H9 (cell line): ENCODE data around the gene TNPO3. TPM values are rescaled to one million over a fixed set of nuclear protein-coding genes. Genes with fewer than 3 reads are reported as not detected.
A peak's percentile ranks its signal among the peaks of the same experiment; 100 is the strongest.

ENCODE experiments used
- DNase-seq: peaks from one replicate; pipeline ENCODE4 v3.0.0-alpha.2; 2017
- H2AFZ ChIP-seq: one replicate; pipeline ENCODE4 v1.6.1; 2013; ENCODE audit warnings: mild to moderate bottlenecking, low read length, control low read depth, moderate library complexity
- H2AK5ac ChIP-seq: 2 replicates; pipeline ENCODE4 v1.6.1; 2013; ENCODE audit warnings: low read length, control low read depth, mixed read lengths; ENCODE audit not compliant: insufficient read length
- H2BK120ac ChIP-seq: one replicate; pipeline ENCODE4 v1.6.1; 2013; ENCODE audit warnings: low read depth, mild to moderate bottlenecking, low read length, control low read depth, inconsistent platforms; ENCODE audit not compliant: poor library complexity, severe bottlenecking
- H2BK12ac ChIP-seq: 2 replicates; pipeline ENCODE4 v1.6.1; 2013; ENCODE audit warnings: low read length, control low read depth, mixed read lengths, low read depth; ENCODE audit not compliant: insufficient read length
- H2BK15ac ChIP-seq: 2 replicates; pipeline ENCODE4 v1.6.1; 2013; ENCODE audit warnings: low read depth, low read length, control low read depth
- H2BK20ac ChIP-seq: one replicate; pipeline ENCODE4 v1.6.1; 2013; ENCODE audit warnings: low read depth, mild to moderate bottlenecking, low read length, control low read depth, inconsistent platforms; ENCODE audit not compliant: poor library complexity, severe bottlenecking
- H2BK5ac ChIP-seq: 2 replicates; pipeline ENCODE4 v1.6.1; 2013; ENCODE audit warnings: low read length, control low read depth, mixed read lengths; ENCODE audit not compliant: insufficient read length
- H3K14ac ChIP-seq: 2 replicates; pipeline ENCODE4 v1.6.1; 2013; ENCODE audit warnings: low read length, control low read depth; ENCODE audit not compliant: insufficient read depth
- H3K18ac ChIP-seq: 2 replicates; pipeline ENCODE4 v1.6.1; 2013; ENCODE audit warnings: low read depth, mild to moderate bottlenecking, mixed read lengths, low read length, control low read depth; ENCODE audit not compliant: insufficient read length
- H3K23ac ChIP-seq: 2 replicates; pipeline ENCODE4 v1.6.1; 2013; ENCODE audit warnings: low read length, control low read depth, mixed read lengths, low read depth; ENCODE audit not compliant: insufficient read length
- H3K23me2 ChIP-seq: 2 replicates; pipeline ENCODE4 v1.6.1; 2013; ENCODE audit warnings: low read depth, mild to moderate bottlenecking, mixed read lengths, low read length, control low read depth; ENCODE audit not compliant: insufficient read length, poor library complexity, severe bottlenecking
- H3K27ac ChIP-seq: 2 replicates; pipeline ENCODE4 v1.5.1; 2013; ENCODE audit warnings: low read length, control low read depth, mixed read lengths, low read depth; ENCODE audit not compliant: insufficient read length
- H3K27me3 ChIP-seq: 2 replicates; pipeline ENCODE4 v1.6.1; 2013; ENCODE audit warnings: low read length, control low read depth, inconsistent platforms; ENCODE audit not compliant: insufficient read depth
- H3K4ac ChIP-seq: 2 replicates; pipeline ENCODE4 v1.6.1; 2013; ENCODE audit warnings: low read depth, mild to moderate bottlenecking, control low read depth, inconsistent platforms, low read length, moderate library complexity
- H3K4me1 ChIP-seq: 2 replicates; pipeline ENCODE4 v1.6.1; 2013; ENCODE audit warnings: low read length, control low read depth, inconsistent platforms; ENCODE audit not compliant: insufficient read depth
- H3K4me2 ChIP-seq: 2 replicates; pipeline ENCODE4 v1.6.1; 2013; ENCODE audit warnings: low read length, control low read depth, mixed read lengths; ENCODE audit not compliant: insufficient read length, insufficient read depth
- H3K56ac ChIP-seq: 2 replicates; pipeline ENCODE4 v1.6.1; 2013; ENCODE audit warnings: low read depth, mild to moderate bottlenecking, mixed read lengths, low read length, control low read depth; ENCODE audit not compliant: insufficient read length
- H3K79me1 ChIP-seq: 2 replicates; pipeline ENCODE4 v1.6.1; 2013; ENCODE audit warnings: low read depth, mild to moderate bottlenecking, moderate library complexity, low read length, control low read depth, inconsistent platforms; ENCODE audit not compliant: insufficient read depth, poor library complexity, severe bottlenecking
- H3K79me2 ChIP-seq: 2 replicates; pipeline ENCODE4 v1.6.1; 2013; ENCODE audit warnings: low read length, control low read depth, inconsistent platforms; ENCODE audit not compliant: insufficient read depth
- H3K9ac ChIP-seq: 2 replicates; pipeline ENCODE4 v1.6.1; 2013; ENCODE audit warnings: low read length, control low read depth, mixed read lengths; ENCODE audit not compliant: insufficient read length; ENCODE audit errors: extremely low read depth
- H3K9me3 ChIP-seq: one replicate; pipeline ENCODE4 v1.6.1; 2013; ENCODE audit warnings: low read depth, low read length, inconsistent platforms; ENCODE audit not compliant: control insufficient read depth
- H3T11ph ChIP-seq: one replicate; pipeline ENCODE4 v1.6.1; 2013; ENCODE audit warnings: mild to moderate bottlenecking, low read length, control low read depth, inconsistent platforms
- H4K20me1 ChIP-seq: one replicate; pipeline ENCODE4 v1.6.1; 2013; ENCODE audit not compliant: control insufficient read depth, insufficient read length, insufficient read depth
- H4K5ac ChIP-seq: 2 replicates; pipeline ENCODE4 v1.6.1; 2013; ENCODE audit warnings: low read depth, mild to moderate bottlenecking, mixed read lengths, low read length, control low read depth; ENCODE audit not compliant: insufficient read length
- H4K8ac ChIP-seq: replicated peaks from 2 replicates; pipeline ENCODE4 v1.6.1; 2013; ENCODE audit warnings: low read length, control low read depth, mixed read lengths, low read depth; ENCODE audit not compliant: insufficient read length
- H4K91ac ChIP-seq: 2 replicates; pipeline ENCODE4 v1.6.1; 2013; ENCODE audit warnings: low read depth, mild to moderate bottlenecking, moderate library complexity, mixed read lengths, low read length, control low read depth; ENCODE audit not compliant: insufficient read length
- H3K27ac Mint-ChIP-seq, 3 experiments: 2 replicates in 2 of 3; 3 replicates in 1 of 3; pipeline ENCODE4 v1.8.0; 2020 to 2021; ENCODE audit warnings: mixed read lengths in 3 of 3, mild to moderate bottlenecking in 1 of 3, moderate library complexity in 1 of 3
- H3K27me3 Mint-ChIP-seq: 2 replicates; pipeline ENCODE4 v1.8.0; 2021; ENCODE audit warnings: low read depth, mild to moderate bottlenecking, moderate library complexity, mixed read lengths
- H3K36me3 Mint-ChIP-seq, 3 experiments: 2 replicates in 2 of 3; 3 replicates in 1 of 3; pipeline ENCODE4 v1.8.0; 2020 to 2021; ENCODE audit warnings: low read depth in 3 of 3, mixed read lengths in 3 of 3; ENCODE audit not compliant: insufficient read depth in 1 of 3
- H3K4me1 Mint-ChIP-seq, 2 experiments: 2 replicates each; pipeline ENCODE4 v1.8.0; 2020; ENCODE audit warnings: mixed read lengths in 2 of 2
- H3K4me3 Mint-ChIP-seq, 2 experiments: 2 replicates in 1 of 2; 3 replicates in 1 of 2; pipeline ENCODE4 v1.8.0; 2020 to 2021; ENCODE audit warnings: mild to moderate bottlenecking in 2 of 2, mixed read lengths in 2 of 2, moderate library complexity in 1 of 2
- H3K9me3 Mint-ChIP-seq, 2 experiments: 2 replicates in 1 of 2; 3 replicates in 1 of 2; pipeline ENCODE4 v1.8.0; 2020; ENCODE audit warnings: mild to moderate bottlenecking in 2 of 2, mixed read lengths in 2 of 2, moderate library complexity in 1 of 2
- WGBS: extraction: QIAGEN DNeasy Blood & Tissue Kit; methylation state at CpG from one replicate; pipeline ENCODE4 v1.1.7; 2013; ENCODE audit warnings: missing lambda C conversion rate, low lambda C conversion rate, mixed read lengths; ENCODE audit not compliant: insufficient read length; ENCODE audit errors: extremely low coverage; 5-methylcytosine and 5-hydroxymethylcytosine counted together
- total RNA-seq: library from RNA; stranded (reverse); gene quantifications from 2 replicates; pipeline ENCODE4 v1.2.1, GENCODE V29; 2021
- TF ChIP-seq, protein P1 (sequence below): fragments of 200-600 bp; sonication (generic); conservative IDR thresholded peaks from 3 replicates; pipeline ENCODE4 v1.8.0; 2021; ENCODE audit warnings: antibody characterized with exemption, mild to moderate bottlenecking

The TNPO3 gene
- total RNA-seq, 1 experiment from 2014 or later: 90.1 TPM

DNA sequence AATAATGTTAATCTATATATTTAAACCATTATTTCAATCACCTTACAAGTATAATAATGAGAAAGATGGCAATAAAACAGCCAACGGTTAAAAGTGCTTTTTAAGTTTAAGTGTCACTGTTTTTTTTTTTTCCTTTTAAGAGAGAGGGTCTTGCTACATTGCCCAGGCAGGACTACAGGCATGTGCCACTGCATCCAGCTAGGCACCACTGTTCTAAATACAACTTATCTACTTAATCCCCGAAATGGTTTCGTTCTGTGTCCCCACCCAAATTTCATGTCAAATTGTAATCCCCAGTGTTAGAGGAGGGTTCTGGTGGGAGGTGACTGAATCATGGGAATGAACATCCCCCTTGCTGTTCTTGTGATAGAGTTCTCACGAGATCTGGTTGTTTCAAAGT is 49.7 kb downstream of the TNPO3 start:
- Mint-ChIP-seq H3K4me1 (no peaks in the 10 kb centered on the region), H3K27me3 (no peaks in the 10 kb centered on the region), H3K9me3 (no peaks in the 10 kb centered on the region), H3K27ac (peak overlapping the region in 2 of 3 experiments; percentile 14 to 52; a peak in 1 of 7 replicates), H3K36me3 (peaks cover 23 to 59% (median 54%) of the 10 kb centered on the region in 3 experiments; a peak in 6 of 7 replicates), H3K4me3 (no peak overlapping the region)
- Histone ChIP-seq H4K20me1 (no peaks in the 10 kb centered on the region), H2BK5ac (no peak overlapping the region), H3K18ac (no peak overlapping the region), H2AFZ (no peak overlapping the region), H2BK15ac (no peak overlapping the region), H3K23me2 (no peaks in the 10 kb centered on the region), H2BK12ac (no peak overlapping the region), H3T11ph (no peak overlapping the region), H2BK20ac (no peak overlapping the region), H3K27ac (no peak overlapping the region), H3K79me1 (no peaks in the 10 kb centered on the region), H4K5ac (no peak overlapping the region), H3K79me2 (no peaks in the 10 kb centered on the region), H4K91ac (no peak overlapping the region), H3K9me3 (no peaks in the 10 kb centered on the region), H3K9ac (no peak overlapping the region), H3K23ac (no peak overlapping the region), H2BK120ac (no peak overlapping the region), H3K14ac (no peak overlapping the region), H3K4me2 (no peak overlapping the region), H3K4ac (no peak overlapping the region), H2AK5ac (no peak overlapping the region), H4K8ac (no peak overlapping the region), H3K56ac (no peak overlapping the region), H3K4me1 (no peaks in the 10 kb centered on the region), H3K27me3 (no peaks in the 10 kb centered on the region)
- WGBS: no CpG with 5 or more reads among the region's 4 CpGs
- TF ChIP-seq, protein P1, sequence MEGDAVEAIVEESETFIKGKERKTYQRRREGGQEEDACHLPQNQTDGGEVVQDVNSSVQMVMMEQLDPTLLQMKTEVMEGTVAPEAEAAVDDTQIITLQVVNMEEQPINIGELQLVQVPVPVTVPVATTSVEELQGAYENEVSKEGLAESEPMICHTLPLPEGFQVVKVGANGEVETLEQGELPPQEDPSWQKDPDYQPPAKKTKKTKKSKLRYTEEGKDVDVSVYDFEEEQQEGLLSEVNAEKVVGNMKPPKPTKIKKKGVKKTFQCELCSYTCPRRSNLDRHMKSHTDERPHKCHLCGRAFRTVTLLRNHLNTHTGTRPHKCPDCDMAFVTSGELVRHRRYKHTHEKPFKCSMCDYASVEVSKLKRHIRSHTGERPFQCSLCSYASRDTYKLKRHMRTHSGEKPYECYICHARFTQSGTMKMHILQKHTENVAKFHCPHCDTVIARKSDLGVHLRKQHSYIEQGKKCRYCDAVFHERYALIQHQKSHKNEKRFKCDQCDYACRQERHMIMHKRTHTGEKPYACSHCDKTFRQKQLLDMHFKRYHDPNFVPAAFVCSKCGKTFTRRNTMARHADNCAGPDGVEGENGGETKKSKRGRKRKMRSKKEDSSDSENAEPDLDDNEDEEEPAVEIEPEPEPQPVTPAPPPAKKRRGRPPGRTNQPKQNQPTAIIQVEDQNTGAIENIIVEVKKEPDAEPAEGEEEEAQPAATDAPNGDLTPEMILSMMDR: no peak
- no peak for DNase-seq
